SK-N-DZ (cell line): Measurements from ENCODE around the gene YPEL4.

Experiments
- small RNA-seq, 2 experiments: library from RNA; depleted of rRNA; stranded (forward); fragments of <200 nt; gene quantifications; one replicate each; pipeline ENCODE3, GENCODE V24; 2014

Gene YPEL4

Small RNA genes lying within 50 kb of the gene (small RNA-seq; reads per million reads assigned to genes)
- gene MIR130A: 51.3 to 752 reads per million in 2 experiments
